Effector memory CD4-positive, alpha-beta T cell (primary cell): Measurements from ENCODE around the gene ZMIZ1.
A peak's percentile ranks its signal among the peaks of the same experiment; 100 is the strongest.

Experiments used
- DNase-seq, 3 donors: peaks; one replicate each; pipeline ENCODE4 v3.0.0-alpha.2; 2020
- H3K27ac ChIP-seq: 2 replicates; pipeline ENCODE4 v1.7.0; 2013; ENCODE audit warnings: mild to moderate bottlenecking, low read length, moderate library complexity; ENCODE audit not compliant: insufficient read depth, poor library complexity, severe bottlenecking
- H3K27me3 ChIP-seq: replicated peaks from 2 replicates; pipeline ENCODE4 v1.7.0; 2013; ENCODE audit warnings: mild to moderate bottlenecking, low read length; ENCODE audit not compliant: insufficient read depth, control insufficient read depth, poor library complexity, severe bottlenecking
- H3K36me3 ChIP-seq: 2 replicates; pipeline ENCODE4 v1.7.0; 2013; ENCODE audit warnings: mild to moderate bottlenecking, low read length, moderate library complexity; ENCODE audit not compliant: control insufficient read depth, insufficient read depth
- H3K4me1 ChIP-seq: 2 replicates; pipeline ENCODE4 v1.7.0; 2013; ENCODE audit warnings: low read length, mild to moderate bottlenecking; ENCODE audit not compliant: control insufficient read depth, insufficient read depth, poor library complexity, severe bottlenecking
- H3K4me3 ChIP-seq: 2 replicates; pipeline ENCODE4 v1.7.0; 2013; ENCODE audit warnings: low read length, low read depth, mild to moderate bottlenecking; ENCODE audit not compliant: insufficient read depth, poor library complexity, severe bottlenecking
- H3K9me3 ChIP-seq: 2 replicates; pipeline ENCODE4 v1.7.0; 2013; ENCODE audit warnings: mild to moderate bottlenecking, low read length, moderate library complexity; ENCODE audit not compliant: control insufficient read depth

The ZMIZ1 gene

GRCh38 chr10:79024720-79025198, 44.0 kb upstream of the ZMIZ1 start:
- Histone ChIP-seq H3K36me3 (no peaks in the 10 kb centered on the region), H3K27me3 (no peaks in the 10 kb centered on the region), H3K9me3 (no peaks in the 10 kb centered on the region), H3K4me1 (peaks cover 12% of the 10 kb centered on the region), H3K27ac (no peak overlapping the region), H3K4me3 (no peak overlapping the region)
- DNase-seq: no peak

GRCh38 chr10:79025199-79025832, 43.5 kb upstream of the ZMIZ1 start:
- Histone ChIP-seq H3K27ac (no peak overlapping the region), H3K4me3 (no peak overlapping the region), H3K36me3 (no peaks in the 10 kb centered on the region), H3K4me1 (peaks cover 12% of the 10 kb centered on the region), H3K9me3 (no peaks in the 10 kb centered on the region), H3K27me3 (no peaks in the 10 kb centered on the region)
- DNase-seq: peak in 1 of 3 donors; percentile 8

GRCh38 chr10:79026341-79026761, 42.4 kb upstream of the ZMIZ1 start:
- no peaks in the 10 kb centered on the region for H3K36me3 ChIP-seq
- peaks cover 12% of the 10 kb centered on the region for H3K4me1 ChIP-seq
- H3K27me3 ChIP-seq: no peaks in the 10 kb centered on the region
- no peak for DNase-seq
- H3K27ac ChIP-seq: no peak overlapping the region
- no peaks in the 10 kb centered on the region for H3K9me3 ChIP-seq
- H3K4me3 ChIP-seq: no peak overlapping the region

GRCh38 chr10:79026806-79027146, 42.0 kb upstream of the ZMIZ1 start:
- no peak for DNase-seq
- Histone ChIP-seq H3K4me3 (no peak overlapping the region), H3K9me3 (no peaks in the 10 kb centered on the region), H3K27me3 (no peaks in the 10 kb centered on the region), H3K36me3 (no peaks in the 10 kb centered on the region), H3K4me1 (peaks cover 12% of the 10 kb centered on the region), H3K27ac (no peak overlapping the region)

- no peak overlapping the region for H3K4me3 ChIP-seq
- H3K27ac ChIP-seq: no peak overlapping the region
- H3K4me1 ChIP-seq: peaks cover 12% of the 10 kb centered on the region
- no peaks in the 10 kb centered on the region for H3K27me3 ChIP-seq
- DNase-seq: peak in 1 of 3 donors; percentile 14
- no peaks in the 10 kb centered on the region for H3K9me3 ChIP-seq
- H3K36me3 ChIP-seq: no peaks in the 10 kb centered on the region
Observed at GRCh38 chr10:79027147-79028055, 41.4 kb upstream of the ZMIZ1 start.

GRCh38 chr10:79028056-79028430, 40.7 kb upstream of the ZMIZ1 start:
- Histone ChIP-seq H3K36me3 (no peaks in the 10 kb centered on the region), H3K27ac (no peak overlapping the region), H3K9me3 (no peaks in the 10 kb centered on the region), H3K4me1 (peaks cover 12% of the 10 kb centered on the region), H3K27me3 (no peaks in the 10 kb centered on the region), H3K4me3 (no peak overlapping the region)
- DNase-seq: no peak

- Histone ChIP-seq H3K4me1 (peaks cover 12% of the 10 kb centered on the region), H3K4me3 (no peak overlapping the region), H3K9me3 (no peaks in the 10 kb centered on the region), H3K36me3 (no peaks in the 10 kb centered on the region), H3K27me3 (no peaks in the 10 kb centered on the region), H3K27ac (no peak overlapping the region)
- no peak for DNase-seq
Observed at GRCh38 chr10:79028451-79029010, 40.2 kb upstream of the ZMIZ1 start.

GRCh38 chr10:79029478-79030390, 39.0 kb upstream of the ZMIZ1 start:
- peaks cover 12% of the 10 kb centered on the region for H3K4me1 ChIP-seq
- H3K27ac ChIP-seq: no peak overlapping the region
- H3K9me3 ChIP-seq: no peaks in the 10 kb centered on the region
- DNase-seq: no peak
- no peak overlapping the region for H3K4me3 ChIP-seq
- H3K36me3 ChIP-seq: no peaks in the 10 kb centered on the region
- H3K27me3 ChIP-seq: no peaks in the 10 kb centered on the region

GRCh38 chr10:79030705-79031104, 38.1 kb upstream of the ZMIZ1 start:
- no peaks in the 10 kb centered on the region for H3K9me3 ChIP-seq
- no peak for DNase-seq

More at GRCh38 chr10:79030705-79031104, 38.1 kb upstream of the ZMIZ1 start:
- Histone ChIP-seq H3K27me3 (no peaks in the 10 kb centered on the region), H3K36me3 (no peaks in the 10 kb centered on the region), H3K4me1 (peaks cover 5% of the 10 kb centered on the region), H3K4me3 (no peak overlapping the region), H3K27ac (no peak overlapping the region)
